NT2/D1 (cell line): ENCODE measurements around the gene KCP.
A peak's percentile ranks its signal among the peaks of the same experiment; 100 is the strongest.

Experiments used
- DNase-seq: peaks from one replicate; pipeline ENCODE4 v3.0.0-alpha.2; 2011; ENCODE audit warnings: low read depth, low spot score
- H3K27me3 ChIP-seq: 2 replicates; pipeline ENCODE4 v1.6.0; 2011; ENCODE audit warnings: mild to moderate bottlenecking; ENCODE audit not compliant: insufficient read length, insufficient read depth
- H3K36me3 ChIP-seq: 2 replicates; pipeline ENCODE4 v1.6.1; 2011; ENCODE audit warnings: mild to moderate bottlenecking, low read length, mixed read lengths; ENCODE audit not compliant: insufficient read depth, insufficient read length
- H3K4me1 ChIP-seq: 2 replicates; pipeline ENCODE4 v1.5.1; 2011; ENCODE audit not compliant: insufficient read depth, insufficient read length
- H3K4me3 ChIP-seq: 2 replicates; pipeline ENCODE4 v1.5.1; 2011; ENCODE audit warnings: low read depth; ENCODE audit not compliant: insufficient read length
- H3K9ac ChIP-seq: 2 replicates; pipeline ENCODE4 v1.6.0; 2011; ENCODE audit warnings: low read depth; ENCODE audit not compliant: insufficient read length
- H3K9me3 ChIP-seq: 2 replicates; pipeline ENCODE4 v1.5.1; 2011; ENCODE audit warnings: mild to moderate bottlenecking, low read length; ENCODE audit not compliant: insufficient read depth
- SUZ12 ChIP-seq: IDR thresholded peaks from 2 replicates; pipeline ENCODE4 v1.6.1; 2011; ENCODE audit not compliant: insufficient read length, insufficient read depth; ENCODE audit errors: extremely low read depth
- YY1 ChIP-seq: IDR thresholded peaks from 2 replicates; pipeline ENCODE4 v1.6.1; 2011; ENCODE audit not compliant: insufficient read length, insufficient read depth
- ZNF274 ChIP-seq: IDR thresholded peaks from 2 replicates; pipeline ENCODE4 v1.6.1; 2011; ENCODE audit warnings: mild to moderate bottlenecking, low read depth, low read length

The KCP gene

DNA sequence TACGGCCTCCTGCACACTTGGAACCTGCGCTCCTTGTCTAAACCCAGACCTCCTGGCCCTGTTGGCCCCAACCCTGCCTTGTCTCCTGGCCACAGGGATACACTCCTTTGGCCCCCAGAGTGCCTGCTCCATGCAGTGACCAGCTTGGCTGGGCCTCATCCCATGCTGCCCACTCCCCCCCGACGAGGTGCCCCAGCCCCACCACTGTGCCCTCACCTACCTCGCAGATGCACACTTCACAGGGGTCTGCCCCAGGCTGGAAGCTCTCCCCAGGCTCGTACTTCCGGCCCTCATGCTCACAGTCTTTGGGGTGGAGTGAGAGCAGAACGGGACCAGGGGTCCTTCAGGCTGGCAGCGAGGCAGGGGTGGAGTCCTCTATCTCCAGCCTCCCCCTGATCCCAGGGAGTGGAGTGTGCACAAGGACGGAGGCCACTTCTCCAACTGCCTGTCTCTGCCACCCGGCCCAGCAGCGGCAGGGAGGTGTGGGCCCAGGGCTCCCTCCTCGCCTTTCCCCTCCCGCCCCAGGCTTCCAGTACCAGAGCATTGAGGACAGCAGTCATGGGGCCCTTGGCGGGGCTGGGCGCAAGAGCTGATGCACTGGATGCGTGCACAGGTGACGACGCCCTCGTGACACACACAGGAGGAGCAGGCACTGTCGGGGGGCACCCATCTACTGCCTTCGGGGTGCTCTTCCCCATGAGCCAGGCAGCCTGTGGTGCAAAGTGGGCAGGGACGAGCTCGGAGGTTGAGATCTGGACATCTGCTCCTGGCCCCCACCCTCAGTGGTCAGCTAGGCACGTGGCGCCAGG is 25.7 kb downstream of the KCP start:
- no peaks in the 10 kb centered on the region for H3K27me3 ChIP-seq
- H3K36me3 ChIP-seq: no peaks in the 10 kb centered on the region
- DNase-seq: no peak
- H3K9me3 ChIP-seq: no peaks in the 10 kb centered on the region
- peaks cover 23% of the 10 kb centered on the region for H3K4me1 ChIP-seq
- no peak for TF ChIP-seq ZNF274
- TF ChIP-seq SUZ12: no peak
- TF ChIP-seq YY1: no peak
- H3K4me3 ChIP-seq: no peak overlapping the region
- H3K9ac ChIP-seq: no peak overlapping the region

DNA sequence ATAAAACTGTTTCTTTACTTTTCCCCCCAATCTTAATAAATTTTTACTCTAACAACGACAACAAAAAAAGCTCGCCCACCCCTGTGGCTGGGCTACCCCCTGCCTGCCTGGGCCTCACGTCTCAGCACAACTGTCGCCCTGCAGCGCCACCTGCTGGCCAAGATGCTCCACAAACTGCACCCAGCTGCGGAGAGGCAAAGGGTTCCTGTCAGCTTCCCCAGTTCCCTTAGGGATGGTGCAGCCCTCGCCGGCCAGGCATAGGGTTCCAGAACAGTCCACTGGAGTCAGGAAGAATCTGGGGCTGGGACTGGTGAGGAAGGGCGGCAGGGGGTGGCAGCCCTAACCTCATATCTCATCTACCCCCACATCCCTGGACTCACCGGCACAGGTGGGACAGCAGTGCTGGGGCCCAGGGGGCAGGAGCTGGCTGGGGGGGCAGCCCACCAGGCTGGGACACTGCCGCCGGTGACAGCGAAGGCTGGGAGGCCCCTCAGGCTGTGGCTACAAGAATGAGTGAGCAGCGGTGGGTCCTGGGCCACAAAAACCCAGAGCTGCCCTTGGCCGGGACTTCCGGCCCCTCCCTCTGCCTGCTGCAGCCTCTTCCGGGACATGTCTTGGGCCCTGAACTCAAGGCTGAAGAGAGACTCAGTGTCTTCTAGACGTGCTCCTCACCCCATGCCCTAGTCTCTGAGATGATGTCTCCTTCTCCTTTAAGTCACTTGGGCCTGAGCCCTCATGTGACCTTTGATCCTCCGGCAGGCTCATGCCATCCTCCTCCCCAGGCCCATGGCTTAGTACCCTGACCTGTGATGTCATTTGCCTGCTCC is 26.7 kb downstream of the KCP start:
- H3K4me3 ChIP-seq: no peak overlapping the region
- H3K36me3 ChIP-seq: no peaks in the 10 kb centered on the region
- peaks cover 27% of the 10 kb centered on the region for H3K4me1 ChIP-seq
- TF ChIP-seq YY1 (no peak), SUZ12 (no peak), ZNF274 (no peak)
- H3K9ac ChIP-seq: no peak overlapping the region
- DNase-seq: peak; percentile 78
- H3K9me3 ChIP-seq: no peaks in the 10 kb centered on the region
- H3K27me3 ChIP-seq: no peaks in the 10 kb centered on the region

GRCh38 chr7:128882134-128882533 is 28.4 kb downstream of the KCP start:
- Histone ChIP-seq H3K9me3 (no peaks in the 10 kb centered on the region), H3K36me3 (no peaks in the 10 kb centered on the region), H3K9ac (no peak overlapping the region), H3K4me3 (no peak overlapping the region), H3K27me3 (no peaks in the 10 kb centered on the region), H3K4me1 (peaks cover 15% of the 10 kb centered on the region)
- TF ChIP-seq ZNF274 (no peak), SUZ12 (no peak), YY1 (no peak)
- no peak for DNase-seq

DNA sequence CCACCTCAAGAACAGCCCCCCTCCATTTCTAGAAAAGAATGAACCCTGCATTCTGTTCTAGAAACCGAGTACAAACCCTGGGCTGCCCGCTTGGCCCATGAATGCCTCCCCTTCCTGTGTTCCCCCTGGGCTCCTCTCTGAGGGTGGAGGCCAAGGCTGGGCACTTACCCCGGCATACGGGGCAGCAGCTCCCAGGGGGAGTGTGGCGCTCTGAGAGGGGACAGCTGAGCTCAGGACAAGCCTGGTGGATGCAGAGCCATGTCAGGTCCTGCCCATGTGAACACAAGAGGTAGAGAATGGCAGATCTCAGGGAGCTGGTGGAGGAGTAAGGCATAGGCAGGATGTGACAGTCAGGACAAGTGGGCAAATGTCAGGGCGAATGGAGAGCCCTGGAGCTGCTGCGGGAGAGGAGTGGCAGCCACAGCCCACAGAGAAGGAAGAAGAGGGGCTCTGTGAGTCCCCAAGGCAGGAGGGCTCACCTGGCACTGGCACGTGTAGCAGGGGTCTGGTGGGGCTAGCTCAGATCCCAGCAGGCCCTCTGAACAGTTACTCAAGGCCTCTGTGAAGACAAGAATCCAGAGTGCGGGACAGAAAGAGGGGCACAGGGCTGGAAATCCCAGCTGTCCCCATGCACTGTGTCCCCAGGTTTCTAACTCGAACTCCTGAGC is 28.9 kb downstream of the KCP start:
- H3K4me1 ChIP-seq: peaks cover 13% of the 10 kb centered on the region
- no peak overlapping the region for H3K9ac ChIP-seq
- H3K36me3 ChIP-seq: no peaks in the 10 kb centered on the region
- DNase-seq: no peak
- no peak overlapping the region for H3K4me3 ChIP-seq
- H3K27me3 ChIP-seq: no peaks in the 10 kb centered on the region
- H3K9me3 ChIP-seq: no peaks in the 10 kb centered on the region
- no peak for TF ChIP-seq YY1
- no peak for TF ChIP-seq SUZ12

DNA sequence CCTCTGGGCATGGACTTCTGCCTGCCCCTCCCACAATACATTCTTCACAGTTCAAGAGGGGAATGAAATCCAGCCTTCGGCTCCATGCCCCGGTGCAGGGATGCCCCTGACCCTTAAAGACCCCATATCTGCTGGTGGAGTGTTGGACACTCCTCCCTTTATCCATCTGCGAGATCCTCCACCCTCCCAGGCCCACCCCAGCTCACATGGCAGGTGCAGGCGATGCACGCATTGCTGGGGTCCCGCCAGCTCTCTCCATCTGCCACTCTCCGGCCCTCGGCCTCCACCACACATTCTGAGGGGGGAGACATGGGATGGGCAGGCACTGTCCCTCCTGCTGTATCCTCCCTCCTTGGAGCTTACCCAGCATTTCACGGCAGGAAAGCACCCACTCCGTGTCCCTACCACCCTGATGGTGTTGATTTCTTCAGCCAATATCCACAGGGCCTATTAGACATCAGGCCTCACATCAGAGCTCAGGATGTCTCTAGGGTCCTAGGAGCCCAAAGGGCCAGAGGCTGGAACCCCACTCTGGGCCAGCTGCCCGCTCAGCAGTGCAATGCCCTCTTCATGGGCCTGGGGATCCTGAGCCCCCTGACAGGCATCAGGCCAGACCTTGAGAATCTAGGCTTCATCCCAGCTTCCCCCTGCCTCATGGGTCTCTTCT is 29.6 kb downstream of the KCP start:
- Histone ChIP-seq H3K4me1 (peaks cover 13% of the 10 kb centered on the region), H3K4me3 (no peak overlapping the region), H3K9me3 (no peaks in the 10 kb centered on the region), H3K36me3 (no peaks in the 10 kb centered on the region), H3K27me3 (no peaks in the 10 kb centered on the region), H3K9ac (no peak overlapping the region)
- DNase-seq: no peak
- no peak for TF ChIP-seq ZNF274
- no peak for TF ChIP-seq YY1
- no peak for TF ChIP-seq SUZ12

GRCh38 chr7:128879939-128880746 is 30.4 kb downstream of the KCP start:
- peaks cover 13% of the 10 kb centered on the region for H3K4me1 ChIP-seq
- DNase-seq: peak; percentile 69
- TF ChIP-seq SUZ12 (no peak), ZNF274 (no peak), YY1 (no peak)
- no peaks in the 10 kb centered on the region for H3K9me3 ChIP-seq
- peak overlapping the region; percentile 68 for H3K9ac ChIP-seq
- no peaks in the 10 kb centered on the region for H3K27me3 ChIP-seq
- no peaks in the 10 kb centered on the region for H3K36me3 ChIP-seq
- no peak overlapping the region for H3K4me3 ChIP-seq
